NCI-H1694 (cell line): ENCODE measurements around the gene ZMPSTE24.

Source experiments
- DNase-seq: peaks from one replicate; lab custom pipeline; 2025; lab: John Stamatoyannopoulos, UW

The ZMPSTE24 gene

GRCh38 chr1:40305451-40305850, 47.4 kb downstream of the ZMPSTE24 start:
- DNase-seq, result no peak

GRCh38 chr1:40305871-40306270, 47.8 kb downstream of the ZMPSTE24 start:
- DNase-seq, result no peak

GRCh38 chr1:40306296-40306695, 48.3 kb downstream of the ZMPSTE24 start:
- DNase-seq, result no peak

- DNase-seq, result no peak
Observed at GRCh38 chr1:40307186-40307585, 49.1 kb downstream of the ZMPSTE24 start.

- no peak for DNase-seq
Observed at GRCh38 chr1:40308036-40308727, 50.1 kb downstream of the ZMPSTE24 start.

- no peak for DNase-seq
Observed at GRCh38 chr1:40309374-40310128, 51.5 kb downstream of the ZMPSTE24 start.

GRCh38 chr1:40310129-40310461, 52.1 kb downstream of the ZMPSTE24 start:
- DNase-seq, result no peak

- DNase-seq, result no peak
Observed at GRCh38 chr1:40310983-40311642, 53.1 kb downstream of the ZMPSTE24 start.

- no peak for DNase-seq
Observed at GRCh38 chr1:40311692-40312091, 53.7 kb downstream of the ZMPSTE24 start.

GRCh38 chr1:40312238-40313205, 54.5 kb downstream of the ZMPSTE24 start:
- DNase-seq, result no peak

GRCh38 chr1:40313329-40313957, 55.4 kb downstream of the ZMPSTE24 start:
- DNase-seq, result no peak

- no peak for DNase-seq
Observed at GRCh38 chr1:40313958-40314720, 56.1 kb downstream of the ZMPSTE24 start.

GRCh38 chr1:40314721-40315238, 56.7 kb downstream of the ZMPSTE24 start:
- DNase-seq, result no peak

GRCh38 chr1:40315239-40315794, 57.3 kb downstream of the ZMPSTE24 start:
- DNase-seq, result peak; percentile 53

- DNase-seq, result no peak
Observed at GRCh38 chr1:40315795-40316594, 58.0 kb downstream of the ZMPSTE24 start.

GRCh38 chr1:40316595-40317393, 58.8 kb downstream of the ZMPSTE24 start, which contains the start of gene COL9A2:
TSS of gene COL9A2 (minus strand) at chr1:40317286. CDS start at chr1:40317197, 89 bp downstream.
- peak; percentile 15 for DNase-seq

GRCh38 chr1:40317394-40318074, 59.5 kb downstream of the ZMPSTE24 start:
- DNase-seq, result no peak

- no peak for DNase-seq
Observed at GRCh38 chr1:40318476-40318875, 60.4 kb downstream of the ZMPSTE24 start.
